ENCODE results near the gene TRPM3. TPM values are rescaled to one million over a fixed set of nuclear protein-coding genes. Genes with fewer than 3 reads are reported as not detected.

TRPM3 gene
- total and polyA plus RNA-seq, 2 of the 13 experiments (the other 11 are each of a cell fraction or from before 2014, with no cell fraction given): not detected

DNA sequence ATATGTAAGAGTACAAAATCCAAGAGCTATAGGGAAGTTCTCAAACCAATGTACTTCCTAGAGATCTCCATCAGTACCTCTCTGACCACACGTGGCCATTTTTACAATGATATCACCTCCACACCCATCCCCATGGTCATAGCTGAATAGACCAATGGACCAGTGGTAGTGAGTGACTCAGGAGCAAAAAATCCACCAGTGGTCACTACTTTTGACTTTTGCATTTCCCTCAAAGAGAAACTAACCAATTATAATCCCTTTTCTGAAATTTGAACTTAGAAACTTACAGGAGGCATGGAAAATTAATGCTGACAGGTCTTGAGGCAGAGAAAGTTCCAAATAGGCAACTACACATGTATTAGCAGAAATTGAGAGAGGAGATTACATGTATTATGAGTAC is 238.4 kb downstream of the TRPM3 start:
- no peaks in the 10 kb centered on the region for H4K20me1 ChIP-seq (ENCODE audit: insufficient read depth, low read length)
- H3K9me3 ChIP-seq (ENCODE audit: low read length): no peaks in the 10 kb centered on the region
- H3K4me3 ChIP-seq (replicated peaks in 1 of 3; ENCODE audit: insufficient read depth in 1 of 3, low read depth in 2 of 3, low read length in 3 of 3): no peak overlapping the region
- ATAC-seq (no peak), FAIRE-seq (no peak), DNase-seq (ENCODE audit: low spot score) (no peak)
- no peaks in the 10 kb centered on the region for H3K79me2 ChIP-seq (ENCODE audit: insufficient read depth, low read length)
- ChIA-PET POLR2A (no interaction called here), CTCF (ENCODE audit: low intra/inter-chr PET ratio, low total read pairs) (no interaction called here)
- no peaks in the 10 kb centered on the region for H3K4me1 ChIP-seq (ENCODE audit: insufficient read depth, low read length)
- H3K36me3 ChIP-seq (replicated peaks in 1 of 2; ENCODE audit: control insufficient read depth in 1 of 2, insufficient read depth in 2 of 2, low read length in 2 of 2): no peaks in the 10 kb centered on the region
- H2AFZ ChIP-seq (ENCODE audit: low read length): no peak overlapping the region
- no TSS peak for BruUV-seq (replicated peaks)
- no peaks in the 10 kb centered on the region for H3K27me3 ChIP-seq (ENCODE audit: control insufficient read depth in 1 of 2, insufficient read depth in 2 of 2, low read length in 2 of 2)
- no peak overlapping the region for H3K27ac ChIP-seq (ENCODE audit: extremely low read length, insufficient read depth, low read length)
- H3K9ac ChIP-seq (ENCODE audit: insufficient read depth, low read depth, low read length): no peak overlapping the region
- no peak overlapping the region for H3K4me2 ChIP-seq (ENCODE audit: low read depth, low read length)
- in situ Hi-C loops (cut with HindIII; ENCODE audit: extremely low pct_ligation_motif_present, low pct_unique_long_range_greater_than_20kb): no loop called here
- intact Hi-C loops (cut with micrococcal nuclease; ENCODE audit: unreplicated experiment): no loop called here
- TF ChIP-seq PRDM4 (CRISPR knock-in tag; IDR thresholded peaks at IDR 0.05; ENCODE audit: borderline replicate concordance) (no peak), JUNB (CRISPR knock-in tag; IDR thresholded peaks at IDR 0.05; ENCODE audit: borderline replicate concordance) (no peak), FOXK1 (CRISPR knock-in tag; IDR thresholded peaks at IDR 0.05; ENCODE audit: borderline replicate concordance, low read depth) (no peak), IKZF4 (CRISPR knock-in tag; IDR thresholded peaks at IDR 0.05; ENCODE audit: borderline replicate concordance, low read depth, not compliant biosample characterization) (no peak), CENPT (CRISPR knock-in tag; IDR thresholded peaks at IDR 0.05; ENCODE audit: low read depth) (no peak), SIX1 (CRISPR knock-in tag; IDR thresholded peaks at IDR 0.05; ENCODE audit: borderline replicate concordance) (no peak), ZNF296 (CRISPR knock-in tag; conservative IDR thresholded peaks at IDR 0.05) (no peak), SNAI1 (CRISPR knock-in tag; IDR thresholded peaks at IDR 0.05; ENCODE audit: borderline replicate concordance) (no peak), SNAPC4 (CRISPR knock-in tag; IDR thresholded peaks at IDR 0.05) (no peak), ZNF564 (CRISPR knock-in tag; IDR thresholded peaks at IDR 0.05) (no peak), SRSF1 (optimal IDR thresholded peaks at IDR 0.05; ENCODE audit: low read depth, low read length) (no peak), ZNF180 (CRISPR knock-in tag; IDR thresholded peaks at IDR 0.05; ENCODE audit: borderline replicate concordance, low read depth) (no peak), ASH2L (IDR thresholded peaks at IDR 0.05; ENCODE audit: insufficient read length, low read depth, low read length) (no peak), TOPORS (CRISPR knock-in tag; IDR thresholded peaks at IDR 0.05) (no peak)
- TF ChIP-seq, protein P1, sequence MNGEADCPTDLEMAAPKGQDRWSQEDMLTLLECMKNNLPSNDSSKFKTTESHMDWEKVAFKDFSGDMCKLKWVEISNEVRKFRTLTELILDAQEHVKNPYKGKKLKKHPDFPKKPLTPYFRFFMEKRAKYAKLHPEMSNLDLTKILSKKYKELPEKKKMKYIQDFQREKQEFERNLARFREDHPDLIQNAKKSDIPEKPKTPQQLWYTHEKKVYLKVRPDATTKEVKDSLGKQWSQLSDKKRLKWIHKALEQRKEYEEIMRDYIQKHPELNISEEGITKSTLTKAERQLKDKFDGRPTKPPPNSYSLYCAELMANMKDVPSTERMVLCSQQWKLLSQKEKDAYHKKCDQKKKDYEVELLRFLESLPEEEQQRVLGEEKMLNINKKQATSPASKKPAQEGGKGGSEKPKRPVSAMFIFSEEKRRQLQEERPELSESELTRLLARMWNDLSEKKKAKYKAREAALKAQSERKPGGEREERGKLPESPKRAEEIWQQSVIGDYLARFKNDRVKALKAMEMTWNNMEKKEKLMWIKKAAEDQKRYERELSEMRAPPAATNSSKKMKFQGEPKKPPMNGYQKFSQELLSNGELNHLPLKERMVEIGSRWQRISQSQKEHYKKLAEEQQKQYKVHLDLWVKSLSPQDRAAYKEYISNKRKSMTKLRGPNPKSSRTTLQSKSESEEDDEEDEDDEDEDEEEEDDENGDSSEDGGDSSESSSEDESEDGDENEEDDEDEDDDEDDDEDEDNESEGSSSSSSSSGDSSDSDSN (CRISPR knock-in tag; IDR thresholded peaks at IDR 0.05): no peak
- WGBS (ENCODE audit: low lambda C conversion rate): 0% methylated on average over 1 of the region's 1 CpG

Data from HepG2 (cell line).